Ectodermal cell (in vitro differentiated cells): ENCODE data around the gene NCOA6.
"Not testable (repeated sequence)": the region's sequence is repeated elsewhere in the genome, so short reads cannot be mapped to it uniquely, and the experiment has no call there.

ENCODE experiments used
- H3K27ac ChIP-seq: 2 replicates; pipeline ENCODE4 v1.7.0; 2013; ENCODE audit warnings: mild to moderate bottlenecking, low read depth, low read length; ENCODE audit not compliant: insufficient read depth, poor library complexity, severe bottlenecking
- H3K27me3 ChIP-seq: 2 replicates; pipeline ENCODE4 v1.7.0; 2013; ENCODE audit warnings: mild to moderate bottlenecking, low read length; ENCODE audit not compliant: insufficient read depth, control insufficient read depth, poor library complexity, severe bottlenecking
- H3K36me3 ChIP-seq: one replicate; pipeline ENCODE4 v1.7.0; 2013; ENCODE audit warnings: low read length; ENCODE audit not compliant: control insufficient read depth, insufficient read depth
- H3K4me1 ChIP-seq: one replicate; pipeline ENCODE4 v1.7.0; 2013; ENCODE audit warnings: low read length; ENCODE audit not compliant: control insufficient read depth, insufficient read depth
- H3K4me3 ChIP-seq: 2 replicates; pipeline ENCODE4 v1.7.0; 2013; ENCODE audit warnings: low read depth, low read length, control low read depth; ENCODE audit not compliant: insufficient read depth
- H3K9me3 ChIP-seq: 2 replicates; pipeline ENCODE4 v1.7.0; 2013; ENCODE audit warnings: mild to moderate bottlenecking, low read length, moderate library complexity; ENCODE audit not compliant: control insufficient read depth
- WGBS, 2 experiments: methylation state at CpG; one replicate each; pipeline ENCODE4 v1.1.7; 2013; ENCODE audit warnings: missing lambda C conversion rate in 2 of 2; 5-methylcytosine and 5-hydroxymethylcytosine counted together

NCOA6 gene

DNA sequence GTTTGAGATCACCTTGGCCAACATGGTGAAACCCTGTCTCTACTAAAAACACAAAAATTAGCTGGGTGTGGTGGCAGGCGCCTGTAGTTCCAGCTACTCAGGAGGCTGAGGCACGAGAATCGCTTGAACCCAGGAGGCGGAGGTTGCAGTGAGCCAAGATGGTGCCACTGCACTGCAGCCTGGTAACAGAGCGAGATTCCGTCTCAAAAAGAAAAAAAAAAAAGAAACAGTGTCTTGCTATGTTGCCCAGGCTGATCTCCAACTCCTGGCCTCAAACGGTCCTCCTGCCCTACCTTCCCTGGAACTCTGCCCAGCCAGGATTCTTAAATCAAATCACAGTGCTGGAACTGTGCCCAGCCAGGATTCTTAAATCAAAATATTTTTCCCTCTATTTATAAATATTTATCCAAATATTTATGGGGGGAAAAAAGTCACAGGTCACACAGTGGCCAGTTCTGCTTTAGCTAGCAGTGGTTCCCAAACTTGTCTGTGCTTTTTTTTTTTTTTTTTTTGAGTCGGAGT, 17.4 kb downstream of the NCOA6 start:
- 92 to 93% methylated on average over 8 of the region's 8 CpGs for WGBS, 2 experiments
- not testable (repeated sequence) for H3K4me3 ChIP-seq, H3K27ac ChIP-seq, H3K9me3 ChIP-seq, H3K4me1 ChIP-seq, H3K36me3 ChIP-seq, H3K27me3 ChIP-seq

DNA sequence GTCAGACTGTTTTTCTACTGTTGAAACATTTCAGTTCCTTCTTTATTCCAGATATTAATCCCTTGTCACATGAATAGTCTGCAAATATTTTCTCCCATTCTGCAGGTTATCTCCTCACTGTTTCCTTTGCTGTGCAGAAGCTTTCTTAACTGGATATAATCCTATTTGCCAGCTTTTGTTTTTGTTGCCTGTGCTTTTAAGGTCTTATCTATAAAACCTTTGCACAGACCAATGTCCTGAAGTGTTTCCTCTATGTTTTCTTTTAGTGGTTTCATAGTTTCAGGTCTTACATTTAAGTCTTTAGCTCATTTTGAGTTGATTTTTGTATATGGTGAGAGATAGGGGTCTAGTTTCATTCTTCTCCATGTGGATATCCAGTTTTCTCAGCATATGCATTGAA, 19.2 kb downstream of the NCOA6 start:
- no peaks in the 10 kb centered on the region for H3K36me3 ChIP-seq
- H3K9me3 ChIP-seq, result no peaks in the 10 kb centered on the region
- no peaks in the 10 kb centered on the region for H3K4me1 ChIP-seq
- H3K27me3 ChIP-seq, result no peaks in the 10 kb centered on the region
- no peak overlapping the region for H3K27ac ChIP-seq
- no peak overlapping the region for H3K4me3 ChIP-seq

DNA sequence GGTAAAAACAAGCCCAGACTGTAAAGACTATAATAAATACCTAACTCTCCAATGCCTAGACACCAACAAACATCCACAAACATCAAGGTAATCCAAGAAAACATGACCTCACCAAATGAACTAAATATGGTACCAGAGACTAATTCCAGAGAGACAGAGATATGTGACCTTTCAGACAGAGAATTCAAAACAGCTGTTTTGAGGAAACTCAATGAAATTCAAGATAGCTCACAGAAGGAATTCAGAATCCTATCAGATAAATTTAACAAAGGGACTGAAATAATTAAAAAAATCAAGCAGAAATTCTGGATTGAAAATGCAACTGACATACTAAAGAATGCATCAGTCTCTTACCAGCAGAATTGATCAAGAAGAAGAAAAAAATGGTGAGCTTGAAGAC, 26.6 kb downstream of the NCOA6 start:
- Histone ChIP-seq H3K27me3 (no peaks in the 10 kb centered on the region), H3K4me1 (no peaks in the 10 kb centered on the region), H3K9me3 (no peaks in the 10 kb centered on the region), H3K4me3 (no peak overlapping the region), H3K27ac (no peak overlapping the region), H3K36me3 (no peaks in the 10 kb centered on the region)

DNA sequence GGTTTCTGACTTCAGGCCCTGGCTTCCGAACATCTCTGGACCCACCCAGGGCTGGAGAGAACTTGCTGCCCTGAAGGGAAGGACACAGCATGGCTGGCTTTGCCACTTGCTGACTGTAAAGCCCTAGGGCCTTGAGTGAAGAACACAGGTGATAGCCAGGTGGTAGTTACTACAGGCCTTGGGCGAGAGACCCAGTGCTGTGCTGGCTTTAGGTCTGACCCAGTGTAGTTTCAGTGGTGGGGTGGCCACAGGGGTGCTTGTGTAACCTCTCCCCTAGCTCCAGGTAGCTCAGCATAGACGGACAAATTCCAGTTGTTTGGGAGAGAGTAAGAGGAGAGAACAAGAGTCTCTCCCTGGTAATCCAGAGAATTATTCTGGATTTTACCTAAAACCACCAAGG, 27.1 kb downstream of the NCOA6 start:
- 81 to 86% methylated on average over 3 of the region's 3 CpGs for WGBS, 2 experiments
- no peak overlapping the region for H3K27ac ChIP-seq
- no peak overlapping the region for H3K4me3 ChIP-seq

DNA sequence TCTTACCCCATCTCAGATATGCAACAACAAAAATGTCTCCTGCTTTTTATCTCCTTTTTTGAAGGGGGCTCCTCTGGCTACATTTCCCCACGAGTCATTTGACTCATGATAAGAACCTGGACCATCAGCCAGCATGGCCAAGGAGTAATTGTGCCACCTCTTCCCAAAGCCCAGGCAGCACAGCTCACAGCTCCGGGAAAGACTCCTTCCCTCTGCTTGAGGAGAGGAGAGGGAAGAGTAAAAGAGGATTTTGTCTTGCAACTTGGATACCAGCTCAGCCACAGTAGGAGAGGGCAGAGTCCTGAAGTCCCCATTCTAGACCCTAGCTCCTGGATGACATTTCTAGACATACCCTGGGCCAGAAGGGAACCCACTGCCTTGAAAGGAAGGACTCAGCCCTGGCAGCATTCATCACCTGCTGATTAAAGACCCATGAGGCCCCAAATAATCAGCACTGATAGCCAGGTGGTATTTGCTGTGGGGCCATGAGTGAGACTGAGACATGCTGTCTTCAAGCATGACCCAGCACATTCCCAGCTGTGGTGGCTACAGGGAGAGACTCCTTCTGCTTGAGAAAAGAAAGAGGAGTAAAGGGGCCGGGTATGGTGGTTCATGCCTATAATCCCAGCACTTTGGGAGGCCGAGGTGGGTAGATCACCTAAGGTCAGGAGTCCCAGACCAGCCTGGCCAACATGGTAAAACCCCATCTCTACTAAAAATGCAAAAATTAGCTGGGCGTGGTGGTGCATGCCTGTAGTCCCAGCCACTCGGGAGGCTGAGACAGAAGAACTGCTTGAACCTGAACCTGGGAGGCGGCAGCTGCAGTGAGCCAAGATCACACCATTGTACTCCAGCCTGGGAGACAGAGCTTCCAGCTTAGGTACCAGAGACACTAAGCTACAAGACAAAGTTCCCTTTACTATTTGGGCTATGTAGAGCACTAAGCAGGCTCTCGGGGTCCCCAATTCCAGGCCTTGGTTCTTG, 28.1 kb downstream of the NCOA6 start:
- no peaks in the 10 kb centered on the region for H3K27me3 ChIP-seq
- H3K4me3 ChIP-seq, result no peak overlapping the region
- no peaks in the 10 kb centered on the region for H3K9me3 ChIP-seq
- no peak overlapping the region for H3K27ac ChIP-seq
- WGBS, 2 experiments, result 94% methylated on average over 8 of the region's 8 CpGs
- H3K36me3 ChIP-seq, result no peaks in the 10 kb centered on the region
- no peaks in the 10 kb centered on the region for H3K4me1 ChIP-seq

More for the DNA sequence above, 27.1 kb downstream of the NCOA6 start:
- Histone ChIP-seq H3K9me3 (no peaks in the 10 kb centered on the region), H3K4me1 (no peaks in the 10 kb centered on the region), H3K27me3 (no peaks in the 10 kb centered on the region), H3K36me3 (no peaks in the 10 kb centered on the region)

DNA sequence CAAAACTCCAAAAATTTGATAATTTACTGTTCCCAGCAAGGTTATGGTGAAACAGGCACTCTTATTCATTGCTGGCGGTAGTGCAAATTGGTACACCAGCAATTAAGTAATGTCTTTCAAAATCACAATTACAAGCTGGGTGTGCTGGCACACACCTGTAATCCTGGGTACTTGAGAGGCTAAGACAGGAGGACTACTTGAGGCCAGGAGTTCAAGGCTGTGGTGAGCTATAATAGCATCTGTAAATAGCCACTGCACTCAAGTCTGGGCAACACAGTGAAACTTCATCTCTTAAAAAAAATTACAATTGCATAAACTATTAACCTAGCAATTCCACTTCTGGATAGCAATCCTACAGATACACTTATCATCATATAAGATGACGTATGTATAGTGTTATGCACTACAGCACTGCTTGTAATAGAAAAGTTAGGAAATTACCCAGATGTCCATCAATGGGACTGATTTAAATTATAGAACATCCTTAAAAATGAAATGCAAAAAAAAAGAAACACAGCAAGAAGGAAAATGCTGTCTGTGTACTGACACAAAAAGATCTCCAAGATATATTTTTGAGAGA, 31.4 kb downstream of the NCOA6 start:
- H3K27ac ChIP-seq, result no peak overlapping the region
- no peaks in the 10 kb centered on the region for H3K4me1 ChIP-seq
- H3K36me3 ChIP-seq, result no peaks in the 10 kb centered on the region
- no peaks in the 10 kb centered on the region for H3K27me3 ChIP-seq
- no peak overlapping the region for H3K4me3 ChIP-seq
- H3K9me3 ChIP-seq, result no peaks in the 10 kb centered on the region
- 91 to 100% methylated on average over 1 of the region's 2 CpGs for WGBS, 2 experiments

DNA sequence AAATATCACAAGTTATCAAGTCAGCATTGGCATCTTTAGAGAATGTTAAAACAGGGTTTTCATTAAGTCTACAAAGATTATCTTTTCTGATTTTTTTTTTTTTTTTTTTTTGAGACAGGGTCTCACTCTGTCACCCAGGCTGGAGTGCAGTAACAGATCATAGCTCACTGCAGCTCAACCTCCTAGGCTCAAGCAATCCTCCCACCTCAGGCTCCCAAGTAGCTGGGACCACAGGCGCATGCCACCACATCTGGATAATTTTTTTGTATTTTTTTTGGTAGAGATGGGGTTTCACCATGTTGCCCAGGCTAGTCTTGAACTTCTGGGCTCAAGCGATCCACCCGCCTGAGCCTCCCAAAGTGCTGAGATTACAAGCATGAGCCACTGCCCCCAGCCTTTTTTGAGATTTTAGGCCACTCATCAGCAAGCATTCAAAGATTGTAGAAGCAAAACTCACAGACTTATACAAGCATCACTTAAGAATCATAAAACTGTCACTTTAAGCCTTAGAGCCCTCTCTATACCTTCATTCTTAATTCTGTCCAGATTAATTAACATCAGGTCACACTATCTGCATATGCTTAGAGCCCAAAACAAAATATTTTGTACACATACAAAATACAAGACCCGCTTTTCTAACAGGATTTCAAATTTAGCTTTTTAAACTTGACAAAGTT, 32.6 kb downstream of the NCOA6 start:
- Histone ChIP-seq H3K4me1 (no peaks in the 10 kb centered on the region), H3K9me3 (no peaks in the 10 kb centered on the region), H3K27ac (no peak overlapping the region), H3K27me3 (no peaks in the 10 kb centered on the region), H3K36me3 (no peaks in the 10 kb centered on the region), H3K4me3 (no peak overlapping the region)
- 92 to 95% methylated on average over 4 of the region's 4 CpGs for WGBS, 2 experiments

DNA sequence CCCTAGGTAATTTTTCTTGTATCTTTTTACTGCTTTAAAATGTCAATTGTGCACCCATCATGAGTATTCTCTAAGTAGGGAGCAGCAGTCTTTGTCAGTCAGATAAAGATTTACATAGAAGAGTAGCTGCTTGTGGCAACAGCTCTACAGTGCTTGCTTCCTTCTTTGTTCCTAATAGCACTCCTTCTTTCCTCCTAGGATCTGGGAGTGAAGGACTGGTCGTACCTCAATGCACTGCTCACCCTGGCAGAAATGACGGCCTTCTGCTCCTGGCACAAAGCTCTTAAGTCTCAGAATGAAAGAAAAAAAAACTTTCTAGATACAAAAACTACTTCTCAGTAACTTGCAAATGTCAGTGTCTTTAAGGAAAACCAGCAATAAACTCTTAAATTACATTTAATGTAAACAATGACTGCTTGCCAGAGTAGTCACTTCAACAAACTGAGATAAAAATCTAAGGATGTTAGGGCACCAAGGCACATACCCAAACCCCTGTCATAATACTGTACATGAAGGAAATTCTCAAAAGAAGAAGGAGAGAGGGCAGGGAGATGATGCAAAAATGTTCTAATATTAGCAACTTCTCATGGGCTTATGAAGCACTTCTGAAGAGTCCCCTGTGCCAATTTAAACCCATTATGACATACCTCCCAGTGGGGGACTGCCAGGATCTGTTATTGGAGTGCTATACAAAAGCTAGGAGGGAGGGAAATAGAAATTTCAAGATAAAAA, 34.0 kb downstream of the NCOA6 start:
- H3K4me1 ChIP-seq, result no peaks in the 10 kb centered on the region
- H3K27me3 ChIP-seq, result no peaks in the 10 kb centered on the region
- no peaks in the 10 kb centered on the region for H3K36me3 ChIP-seq
- no peak overlapping the region for H3K4me3 ChIP-seq
- H3K27ac ChIP-seq, result no peak overlapping the region
- WGBS, 2 experiments, result 60 to 63% methylated on average over 2 of the region's 2 CpGs
- no peaks in the 10 kb centered on the region for H3K9me3 ChIP-seq

DNA sequence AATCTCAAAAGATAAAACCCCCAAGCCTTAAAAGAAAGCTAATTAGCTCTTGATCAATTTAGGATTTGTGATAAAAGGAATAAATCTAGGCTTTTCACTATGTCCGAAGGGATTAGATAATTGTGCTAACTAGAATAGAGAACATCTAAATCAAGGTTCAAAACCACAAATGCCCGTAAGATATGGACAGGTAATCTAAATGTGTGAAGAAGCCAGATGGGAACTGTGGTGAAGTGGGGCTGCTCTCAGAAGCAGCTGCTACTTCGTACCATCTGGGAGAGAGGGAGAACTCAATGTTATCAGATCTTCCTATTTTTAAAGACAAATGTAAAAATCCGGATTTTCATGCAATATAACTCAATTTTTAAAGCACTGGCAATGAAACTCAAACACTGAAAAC, 44.2 kb downstream of the NCOA6 start:
- WGBS, 2 experiments, result 94 to 97% methylated on average over 4 of the region's 4 CpGs
- H3K36me3 ChIP-seq, result no peaks in the 10 kb centered on the region

DNA sequence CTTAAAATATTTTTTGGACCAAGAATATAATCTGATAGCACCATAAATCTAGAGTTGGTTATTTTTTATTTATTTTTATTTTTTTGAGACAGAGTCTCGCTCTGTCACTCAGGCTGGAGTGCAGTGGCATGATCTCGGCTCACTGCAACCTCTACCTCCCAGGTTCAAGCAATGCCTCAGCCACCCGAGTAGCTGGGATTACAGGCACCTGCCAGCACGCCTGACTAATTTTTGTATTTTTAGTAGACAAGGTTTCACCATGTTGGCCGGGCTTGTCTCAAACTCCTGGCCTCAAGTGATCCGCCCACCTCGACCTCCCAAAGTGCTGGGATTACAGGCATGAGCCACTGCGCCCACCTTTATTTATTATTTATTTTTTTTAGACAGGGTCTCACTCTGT, 45.2 kb downstream of the NCOA6 start:
- H3K9me3 ChIP-seq, H3K36me3 ChIP-seq: not testable (repeated sequence)
- 95 to 96% methylated on average over 8 of the region's 8 CpGs for WGBS, 2 experiments

More for the DNA sequence above, 44.2 kb downstream of the NCOA6 start:
- Histone ChIP-seq H3K4me3 (no peak overlapping the region), H3K27me3 (no peaks in the 10 kb centered on the region), H3K4me1 (no peaks in the 10 kb centered on the region), H3K9me3 (no peaks in the 10 kb centered on the region), H3K27ac (no peak overlapping the region)

More for the DNA sequence above, 45.2 kb downstream of the NCOA6 start:
- not testable (repeated sequence) for H3K4me1 ChIP-seq, H3K27ac ChIP-seq, H3K27me3 ChIP-seq, H3K4me3 ChIP-seq
